GM10248 (cell line): ENCODE data around the gene PADI1.

Experiments used
- CTCF ChIA-PET: fragments of 300-600 bp; sonication (Branson Sonifier 250); formaldehyde crosslinking; extraction: SDS; loops from one replicate; lab custom pipeline; 2021; ENCODE audit warnings: antibody characterized with exemption; lab: Yijun Ruan, JAX
- POLR2A ChIA-PET: fragments of 350-650 bp; sonication (Branson Sonifier 250); formaldehyde crosslinking; extraction: SDS; loops from one replicate; lab custom pipeline; 2020; ENCODE audit warnings: antibody characterized with exemption; lab: Yijun Ruan, JAX
- DNase-seq: peaks from one replicate; pipeline ENCODE4 v3.0.0; 2012; ENCODE audit errors: extremely low spot score
- CTCF ChIP-seq: IDR thresholded peaks from 2 replicates; pipeline ENCODE4 v1.5.1; 2012; ENCODE audit warnings: mild to moderate bottlenecking, low read depth; ENCODE audit errors: extremely low read depth, missing control alignments, control extremely low read depth

PADI1 gene

GRCh38 chr1:17188217-17188616 is 16.7 kb upstream of the PADI1 start:
- ChIA-PET POLR2A (no interaction called here), CTCF (no interaction called here)
- TF ChIP-seq CTCF: no peak
- DNase-seq: no peak

- TF ChIP-seq CTCF: no peak
- CTCF ChIA-PET: no interaction called here
- no peak for DNase-seq
- POLR2A ChIA-PET: no interaction called here
Observed at GRCh38 chr1:17188889-17189631, 15.9 kb upstream of the PADI1 start.

- CTCF ChIA-PET: no interaction called here
- TF ChIP-seq CTCF: no peak
- POLR2A ChIA-PET: no interaction called here
- no peak for DNase-seq
Observed at GRCh38 chr1:17189632-17189990, 15.3 kb upstream of the PADI1 start.

GRCh38 chr1:17190010-17190995 is 14.6 kb upstream of the PADI1 start:
- no peak for TF ChIP-seq CTCF
- ChIA-PET CTCF (no interaction called here), POLR2A (no interaction called here)
- no peak for DNase-seq

GRCh38 chr1:17191990-17192242 is 13.0 kb upstream of the PADI1 start:
- ChIA-PET CTCF (no interaction called here), POLR2A (no interaction called here)
- no peak for DNase-seq
- no peak for TF ChIP-seq CTCF

GRCh38 chr1:17192394-17193221 is 12.3 kb upstream of the PADI1 start:
- CTCF ChIA-PET: interaction anchor here (1.4 kb wide), 1 partner anchor 15 kb away, joined by 3 read pairs; no protein-coding TSS in a partner anchor
- DNase-seq: no peak
- POLR2A ChIA-PET: no interaction called here
- no peak for TF ChIP-seq CTCF
